GM23248 (cell line): Measurements from ENCODE around the gene KCNQ1OT1. TPM values are rescaled to one million over a fixed set of nuclear protein-coding genes. Genes with fewer than 3 reads are reported as not detected.

ENCODE experiments used
- DNase-seq: peaks from one replicate; pipeline ENCODE4 v3.0.0-alpha.2; 2015
- H2AFZ ChIP-seq: fragments of 200-600 bp; sonication (generic); 2 replicates; pipeline ENCODE4 v1.6.1; 2016; ENCODE audit warnings: antibody characterized with exemption
- H3F3A ChIP-seq: fragments of 200-600 bp; sonication (generic); 2 replicates; pipeline ENCODE4 v1.6.1; 2016; ENCODE audit warnings: mild to moderate bottlenecking, antibody characterized with exemption, mixed run types; ENCODE audit not compliant: insufficient read depth
- H3K27ac ChIP-seq: fragments of 200-600 bp; sonication (generic); 2 replicates; pipeline ENCODE4 v1.5.1; 2016; ENCODE audit warnings: mild to moderate bottlenecking
- H3K27me3 ChIP-seq: fragments of 200-600 bp; sonication (generic); replicated peaks from 2 replicates; pipeline ENCODE4 v1.6.1; 2016; ENCODE audit warnings: mild to moderate bottlenecking; ENCODE audit not compliant: insufficient read depth
- H3K36me3 ChIP-seq: fragments of 200-600 bp; sonication (generic); 2 replicates; pipeline ENCODE4 v1.6.1; 2016; ENCODE audit warnings: low read depth, mild to moderate bottlenecking
- H3K4me1 ChIP-seq: fragments of 200-600 bp; sonication (generic); 2 replicates; pipeline ENCODE4 v1.6.1; 2016; ENCODE audit warnings: mild to moderate bottlenecking; ENCODE audit not compliant: insufficient read depth
- H3K4me2 ChIP-seq: fragments of 200-600 bp; sonication (generic); one replicate; pipeline ENCODE4 v1.6.1; 2016; ENCODE audit warnings: mild to moderate bottlenecking; ENCODE audit not compliant: unreplicated experiment
- H3K4me3 ChIP-seq: fragments of 200-600 bp; sonication (generic); 2 replicates; pipeline ENCODE4 v1.5.1; 2016; ENCODE audit warnings: mild to moderate bottlenecking
- H3K79me2 ChIP-seq: fragments of 200-600 bp; sonication (generic); 2 replicates; pipeline ENCODE4 v1.6.1; 2016; ENCODE audit warnings: mild to moderate bottlenecking; ENCODE audit not compliant: insufficient read depth
- H3K9ac ChIP-seq: fragments of 200-600 bp; sonication (generic); 2 replicates; pipeline ENCODE4 v1.6.1; 2016; ENCODE audit warnings: mild to moderate bottlenecking
- H3K9me2 ChIP-seq: fragments of 200-600 bp; sonication (generic); 2 replicates; pipeline ENCODE4 v1.6.1; 2016; ENCODE audit warnings: mixed run types, mild to moderate bottlenecking, moderate library complexity; ENCODE audit not compliant: insufficient read depth
- H3K9me3 ChIP-seq: fragments of 200-600 bp; sonication (generic); one replicate; pipeline ENCODE4 v1.6.1; 2017; ENCODE audit warnings: low read depth
- H4K20me1 ChIP-seq: fragments of 200-600 bp; sonication (generic); 2 replicates; pipeline ENCODE4 v1.6.0; 2016; ENCODE audit not compliant: insufficient read depth
- EZH2 ChIP-seq: fragments of 200-600 bp; sonication (generic); IDR thresholded peaks from 2 replicates; pipeline ENCODE4 v1.6.1; 2018; ENCODE audit warnings: antibody characterized with exemption, mild to moderate bottlenecking; ENCODE audit not compliant: insufficient read depth, poor library complexity, severe bottlenecking
- EZH2phosphoT487 ChIP-seq: fragments of 200-600 bp; sonication (generic); IDR thresholded peaks from 2 replicates; pipeline ENCODE4 v1.6.1; 2018; ENCODE audit warnings: antibody characterized with exemption, moderate library complexity, mild to moderate bottlenecking, low read depth; ENCODE audit not compliant: insufficient read depth
- WGBS, 2 experiments: methylation state at CpG; one replicate each; pipeline ENCODE4 v1.1.6; 2015 to 2017; ENCODE audit warnings: low lambda C conversion rate in 2 of 2, low coverage in 1 of 2; ENCODE audit errors: missing lambda C conversion rate in 2 of 2; 5-methylcytosine and 5-hydroxymethylcytosine counted together
- in situ Hi-C: fragments of 300-500 bp; cut with MboI; formaldehyde crosslinking; loops from 2 replicates; pipeline ENCODE4 v1.15.0; 2020
- polyA plus RNA-seq: library from polyadenylated mRNA; unstranded; fragments of >200 nt; fragmentation: Nextera tagmentation; extraction: Ambion mirVana; gene quantifications from 2 replicates; pipeline ENCODE4 v1.2.1, GENCODE V29; 2016
- total RNA-seq: library from RNA; depleted of rRNA; stranded (reverse); fragments of >200 nt; shearing (Covaris generic); gene quantifications from 2 replicates; pipeline ENCODE4 v1.2.3, GENCODE V29; 2014

The KCNQ1OT1 gene
- total and polyA plus RNA-seq, 2 experiments from 2014 or later = 0.49 to 0.86 TPM

- no peaks in the 10 kb centered on the region for H3K36me3 ChIP-seq
- H3K9me3 ChIP-seq = no peaks in the 10 kb centered on the region
- H2AFZ ChIP-seq = no peak overlapping the region
- H3K9ac ChIP-seq = no peak overlapping the region
- whole genome bisulfite sequencing, 2 experiments = 72% methylated on average over 29 to 32 of the region's 32 CpGs
- no peaks in the 10 kb centered on the region for H3K9me2 ChIP-seq
- no peak overlapping the region for H3K4me3 ChIP-seq
- no peaks in the 10 kb centered on the region for H3K79me2 ChIP-seq
- no peaks in the 10 kb centered on the region for H3K4me1 ChIP-seq
- H3K27me3 ChIP-seq = 0 out of 2 replicates have a peak, but pooled peaks cover under 1% of the 10 kb centered on the region
- no peak overlapping the region for H3K4me2 ChIP-seq
- no peaks in the 10 kb centered on the region for H4K20me1 ChIP-seq
- in situ Hi-C loops = no loop called here
- TF ChIP-seq EZH2phosphoT487 = no peak
- TF ChIP-seq EZH2 = no peak
- H3F3A ChIP-seq = no peaks in the 10 kb centered on the region
- no peak for DNase-seq
- H3K27ac ChIP-seq = no peak overlapping the region
Observed at GRCh38 chr11:2734181-2735052, 34.6 kb upstream of the KCNQ1OT1 start.

- H3K79me2 ChIP-seq = no peaks in the 10 kb centered on the region
- H3K4me1 ChIP-seq = no peaks in the 10 kb centered on the region
- DNase-seq = no peak
Observed at GRCh38 chr11:2732940-2733628, 33.3 kb upstream of the KCNQ1OT1 start.

GRCh38 chr11:2732261-2732939 lies 32.6 kb upstream of the KCNQ1OT1 start:
- no peak overlapping the region for H3K4me3 ChIP-seq
- H3F3A ChIP-seq = no peaks in the 10 kb centered on the region
- no peaks in the 10 kb centered on the region for H3K4me1 ChIP-seq
- no peak for DNase-seq
- no peaks in the 10 kb centered on the region for H3K79me2 ChIP-seq
- H4K20me1 ChIP-seq = no peaks in the 10 kb centered on the region
- no peaks in the 10 kb centered on the region for H3K9me2 ChIP-seq
- in situ Hi-C loops = no loop called here
- TF ChIP-seq EZH2 (no peak), EZH2phosphoT487 (no peak)
- peaks cover 9% of the 10 kb centered on the region; the same call in 1 of the 2 replicates for H3K27me3 ChIP-seq
- H3K36me3 ChIP-seq = no peaks in the 10 kb centered on the region
- H3K27ac ChIP-seq = no peak overlapping the region
- H2AFZ ChIP-seq = no peak overlapping the region
- H3K9ac ChIP-seq = no peak overlapping the region
- 83% methylated on average over 28 to 32 of the region's 32 CpGs for WGBS, 2 experiments
- no peak overlapping the region for H3K4me2 ChIP-seq
- no peaks in the 10 kb centered on the region for H3K9me3 ChIP-seq

More at GRCh38 chr11:2732940-2733628, 33.3 kb upstream of the KCNQ1OT1 start:
- TF ChIP-seq EZH2 (no peak), EZH2phosphoT487 (no peak)
- Histone ChIP-seq H3K4me3 (no peak overlapping the region), H3K9ac (no peak overlapping the region), H3K27me3 (0 out of 2 replicates have a peak, but pooled peaks cover 7% of the 10 kb centered on the region), H3K4me2 (no peak overlapping the region), H3F3A (no peaks in the 10 kb centered on the region), H3K27ac (no peak overlapping the region), H3K9me3 (no peaks in the 10 kb centered on the region), H4K20me1 (no peaks in the 10 kb centered on the region), H3K36me3 (no peaks in the 10 kb centered on the region), H2AFZ (no peak overlapping the region), H3K9me2 (no peaks in the 10 kb centered on the region)
- WGBS, 2 experiments = 68 to 70% methylated on average over 9 to 10 of the region's 12 CpGs
- in situ Hi-C loops = no loop called here
